Heart left ventricle (tissue), 13 donors: ENCODE data around the gene SEL1L2.

Experiments used
- CTCF ChIP-seq, 12 donors: fragments of 200-600 bp; sonication (generic) in 4 of 12; IDR thresholded peaks; one replicate each; pipeline versions ENCODE4 v1.5.0 to v1.8.0; 2018 to 2022; ENCODE audit warnings: antibody characterized with exemption in 12 of 12, mild to moderate bottlenecking in 5 of 12
- POLR2A ChIP-seq, 2 donors: fragments of 450-650 bp; IDR thresholded peaks; one replicate each; pipeline ENCODE4 v1.6.1; 2017; ENCODE audit warnings: antibody characterized with exemption in 2 of 2, mild to moderate bottlenecking in 2 of 2, moderate library complexity in 2 of 2
- donor health status: ischemic (EF 13 %, LVEDD 7.1; RV severe dilation, severe dysfunction).
- donor health status: DM: no; HTN: yes; CAD: no.
- donor health status: DM: no; HTN: no; CAD: no.
- donor health status: ischemic (EF 25% LVEDD 6.9; RV normal size, moderate dysfunction).
- donor health status: ischemic (EF 25% LVEDD 5.7; RV mildly dilated, moderate dysfunction).
- donor health status: ischemic (EF 35%, LVEDD 5.7; RV mildly dilated, moderate dysfunction).
- donor health status: nonischemic (EF 11% LVEDD 7.7; RV severe dilation, severe dysfunction).
- donor health status: DM: yes; HTN: yes; CAD: no.
- donor health status: PGD.
- donor health status: ischemic (EF 29% LVEDD 5.4; RV normal size, mild dysfunction).
- donor health status: nonischemic (EF 23%, LVEDD 6.1; RV moderate dilation, normal function).

- TF ChIP-seq POLR2A (IDR thresholded peaks at IDR 0.05) (no peak), CTCF (IDR thresholded peaks at IDR 0.05) (no peak)
Measured at GRCh38 chr20:13953227-13953626, 37.2 kb downstream of the SEL1L2 start.
